Motor neuron (in vitro differentiated cells): Measurements from ENCODE around the gene GUCA1C. TPM values are rescaled to one million over a fixed set of nuclear protein-coding genes. Genes with fewer than 3 reads are reported as not detected.

Experiments
- ATAC-seq, 8 experiments: fragments of 200-7000 bp; cut with Tn5 transposase; replicated peaks in 6 of 8; 2 replicates each; pipeline ENCODE4 v1.8.0; 2021; ENCODE audit warnings: mild to moderate bottlenecking in 8 of 8, moderate library complexity in 8 of 8
- H3K27ac ChIP-seq, 2 donors: fragments of 250-450 bp; sonication (Bioruptor Pico); 2 replicates each; pipeline ENCODE4 v1.9.0; 2021; ENCODE audit warnings: antibody characterized with exemption in 2 of 2, mild to moderate bottlenecking in 2 of 2, moderate library complexity in 1 of 2
- H3K4me1 ChIP-seq, 2 donors: fragments of 250-450 bp; sonication (Bioruptor Pico); replicated peaks in 1 of 2; 2 replicates each; pipeline ENCODE4 v1.6.1; 2021; ENCODE audit warnings: antibody characterized with exemption in 2 of 2, mild to moderate bottlenecking in 2 of 2, moderate library complexity in 1 of 2
- H3K4me3 ChIP-seq, 5 donors: fragments of 250-450 bp; sonication (Bioruptor Pico); 2 replicates each; pipeline ENCODE4 v1.9.0; 2021; ENCODE audit warnings: antibody characterized with exemption in 5 of 5, mild to moderate bottlenecking in 5 of 5, moderate library complexity in 4 of 5
- WGBS, 10 experiments: fragments of 450-650 bp; shearing (Covaris generic); methylation state at CpG; one replicate each; pipeline ENCODE4 v1.0.0; 2022; 5-methylcytosine and 5-hydroxymethylcytosine counted together
- in situ Hi-C, 9 experiments: fragments of 400-800 bp; cut with MboI; loops; one replicate each; pipeline ENCODE4 v1.15.0; 2021; ENCODE audit warnings: low sequenced_read_pairs in 9 of 9, low pct_unique_long_range_greater_than_20kb in 2 of 9; ENCODE audit not compliant: unreplicated experiment in 9 of 9
- total RNA-seq, 8 experiments: library from RNA; unstranded; fragments of 300-600 nt; gene quantifications; 2 replicates each; pipeline versions ENCODE4 v1.2.3 to v1.2.4, GENCODE V29; 2022

Gene GUCA1C, protein sequence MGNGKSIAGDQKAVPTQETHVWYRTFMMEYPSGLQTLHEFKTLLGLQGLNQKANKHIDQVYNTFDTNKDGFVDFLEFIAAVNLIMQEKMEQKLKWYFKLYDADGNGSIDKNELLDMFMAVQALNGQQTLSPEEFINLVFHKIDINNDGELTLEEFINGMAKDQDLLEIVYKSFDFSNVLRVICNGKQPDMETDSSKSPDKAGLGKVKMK
- not detected for total RNA-seq

DNA sequence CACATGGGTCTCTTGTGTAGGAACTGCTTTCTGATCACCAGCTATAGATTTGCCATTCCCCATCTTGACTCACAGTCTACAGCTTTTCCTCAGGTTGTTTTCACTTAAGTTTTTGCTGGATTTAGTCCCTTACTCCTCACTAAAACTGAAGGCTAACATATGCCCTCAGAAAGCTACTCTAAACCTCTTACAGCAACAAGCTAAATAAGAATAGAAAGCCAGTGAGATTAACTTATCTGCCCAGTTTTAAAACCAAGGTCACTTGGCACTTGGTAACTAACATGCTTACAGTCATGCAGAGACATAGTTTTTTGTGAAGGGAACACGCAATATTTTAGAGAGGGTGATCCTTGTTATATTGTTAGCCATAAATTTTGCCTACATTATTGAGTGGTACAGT, at the start of gene GUCA1C:
TSS of gene GUCA1C (minus strand) at position 180 of the 400 bp plus-strand sequence. CDS start at position 63, 117 bp downstream.
- WGBS, 10 experiments = 11 to 100% (median 50%) methylated on average over 1 of the region's 1 CpG; no CpG with 5 or more reads in 3 of the 10 experiments
- Histone ChIP-seq H3K4me3 (no peak within 1 kb of the TSS), H3K27ac (no peak within 1 kb of the TSS), H3K4me1 (peaks cover 6 to 13% of the 10 kb centered on the region in 2 donors)
- no peak for ATAC-seq
- in situ Hi-C loops = no loop called here

DNA sequence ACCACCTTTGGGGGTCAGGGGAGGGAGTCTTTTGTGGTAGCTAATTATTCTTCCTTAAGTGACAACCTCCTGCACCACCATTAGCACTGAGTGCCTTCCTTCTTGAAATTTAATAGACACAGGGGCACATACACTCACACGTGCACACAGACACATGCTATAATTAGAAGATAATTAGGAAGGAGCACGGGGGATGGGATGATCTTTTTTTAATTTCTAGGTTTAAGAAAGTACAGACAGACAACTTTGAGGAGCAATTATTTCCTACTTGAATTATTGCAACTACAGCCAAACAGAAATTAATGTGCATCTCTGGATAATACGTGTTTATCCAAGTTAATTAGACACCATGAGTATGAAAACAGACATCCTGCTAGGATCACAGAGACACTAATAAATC, 44.8 kb upstream of the GUCA1C start:
- in situ Hi-C loops = no loop called here
- ATAC-seq = no peak
- Histone ChIP-seq H3K27ac (no peak overlapping the region), H3K4me3 (no peak overlapping the region), H3K4me1 (peaks cover 0 to 9% of the 10 kb centered on the region in 2 donors)
- WGBS, 10 experiments = 0 to 100% (median 60%) methylated on average over 1 to 3 of the region's 3 CpGs; no CpG with 5 or more reads in 1 of the 10 experiments

DNA sequence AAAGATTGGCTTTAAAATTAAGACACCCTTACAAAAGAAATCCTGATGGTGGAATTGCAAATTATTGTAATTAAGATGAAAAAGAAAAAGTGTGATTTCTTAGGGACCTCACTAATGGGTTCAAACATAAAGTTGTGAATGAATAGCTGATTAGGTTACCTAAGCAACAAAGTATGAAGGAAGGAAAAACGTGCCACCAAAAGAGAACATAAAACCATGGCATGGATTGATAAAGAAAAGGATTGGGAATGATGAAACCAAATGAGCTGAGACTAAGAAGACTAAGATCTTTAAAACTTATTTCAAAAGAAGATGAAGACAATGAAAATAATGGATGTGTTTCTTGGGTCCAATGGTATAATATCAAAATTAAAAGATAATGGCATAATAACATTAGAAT, 32.2 kb upstream of the GUCA1C start:
- Histone ChIP-seq H3K4me1 (no peaks in the 10 kb centered on the region), H3K27ac (no peak overlapping the region), H3K4me3 (no peak overlapping the region)
- WGBS, 10 experiments = 0 to 14% (median 0%) methylated on average over 1 of the region's 1 CpG
- ATAC-seq = no peak
- in situ Hi-C loops = no loop called here

DNA sequence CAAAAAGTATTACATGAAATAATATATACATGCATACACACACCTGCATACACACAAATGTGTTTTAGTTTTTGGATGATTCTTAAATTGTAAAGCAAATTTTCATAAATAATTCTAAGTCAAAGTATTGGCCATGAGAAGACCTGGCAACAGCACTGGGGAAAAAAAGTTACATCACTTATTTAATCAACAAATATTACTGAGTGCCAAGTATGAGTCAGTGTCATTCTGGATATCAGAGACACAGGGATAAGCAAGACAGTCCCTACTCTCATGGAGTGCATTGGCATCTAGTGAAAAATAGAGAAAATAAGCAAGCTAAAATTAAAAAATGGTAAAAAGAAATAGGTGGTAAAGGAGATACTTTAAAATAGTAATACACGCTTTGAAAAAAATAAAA, 29.4 kb upstream of the GUCA1C start:
- no peak overlapping the region for H3K27ac ChIP-seq
- no peak for ATAC-seq
- in situ Hi-C loops = no loop called here
- WGBS, 10 experiments = 0 to 100% (median 88%) methylated on average over 1 of the region's 1 CpG; no CpG with 5 or more reads in 1 of the 10 experiments
- H3K4me3 ChIP-seq = no peak overlapping the region
- no peaks in the 10 kb centered on the region for H3K4me1 ChIP-seq

DNA sequence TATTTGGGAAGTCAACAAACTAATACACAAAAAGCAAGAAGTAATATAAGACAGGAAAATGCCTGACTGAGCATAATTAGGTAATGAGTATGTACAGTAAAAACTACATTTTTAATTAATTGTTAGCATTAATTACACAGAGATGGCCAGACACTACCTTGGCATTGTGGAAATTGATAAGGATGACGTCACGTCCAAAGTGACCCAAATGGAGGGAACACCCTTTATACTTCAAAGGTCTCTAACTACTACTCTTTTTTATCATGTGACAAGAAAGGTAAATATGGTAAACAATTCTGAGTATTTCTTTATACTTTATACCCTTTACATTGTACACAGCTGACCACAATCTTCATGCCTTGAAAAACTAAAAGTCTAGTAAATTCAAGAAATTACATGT, 22.4 kb upstream of the GUCA1C start:
- H3K4me1 ChIP-seq = no peaks in the 10 kb centered on the region
- H3K4me3 ChIP-seq = no peak overlapping the region
- no peak for ATAC-seq
- in situ Hi-C loops = no loop called here
- no peak overlapping the region for H3K27ac ChIP-seq
- 0 to 100% (median 73%) methylated on average over 1 to 2 of the region's 2 CpGs; no CpG with 5 or more reads in 2 of the 10 experiments for WGBS, 10 experiments

GRCh38 chr3:108973019-108973418, 19.3 kb upstream of the GUCA1C start:
- in situ Hi-C loops = no loop called here
- 0 to 92% (median 78%) methylated on average over 1 of the region's 1 CpG; no CpG with 5 or more reads in 3 of the 10 experiments for WGBS, 10 experiments
- Histone ChIP-seq H3K4me3 (no peak overlapping the region), H3K27ac (no peak overlapping the region), H3K4me1 (no peaks in the 10 kb centered on the region)
- ATAC-seq = no peak

DNA sequence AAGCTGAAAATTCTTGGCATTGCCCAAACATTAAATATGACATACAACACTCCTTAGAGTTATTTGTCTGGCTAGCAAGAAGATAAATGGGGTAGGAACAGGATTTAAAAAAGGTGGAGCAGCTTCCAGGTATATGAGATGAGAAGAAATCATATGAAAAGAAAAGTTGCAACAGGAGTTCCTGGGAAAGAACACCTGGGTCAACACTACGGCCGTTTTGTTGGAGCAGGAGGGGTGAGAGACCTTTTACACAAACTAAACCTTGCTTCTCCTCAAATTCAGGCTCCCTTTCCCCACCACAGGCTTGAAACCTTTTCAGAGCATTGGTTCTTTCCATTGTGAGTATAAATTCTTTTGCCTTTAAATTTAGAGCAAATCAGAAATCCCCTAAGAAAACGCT, 18.8 kb upstream of the GUCA1C start:
- no peak for ATAC-seq
- in situ Hi-C loops = no loop called here
- WGBS, 10 experiments = 0 to 94% (median 55%) methylated on average over 1 to 3 of the region's 3 CpGs; no CpG with 5 or more reads in 2 of the 10 experiments
- H3K27ac ChIP-seq = no peak overlapping the region
- H3K4me3 ChIP-seq = no peak overlapping the region
- no peaks in the 10 kb centered on the region for H3K4me1 ChIP-seq

DNA sequence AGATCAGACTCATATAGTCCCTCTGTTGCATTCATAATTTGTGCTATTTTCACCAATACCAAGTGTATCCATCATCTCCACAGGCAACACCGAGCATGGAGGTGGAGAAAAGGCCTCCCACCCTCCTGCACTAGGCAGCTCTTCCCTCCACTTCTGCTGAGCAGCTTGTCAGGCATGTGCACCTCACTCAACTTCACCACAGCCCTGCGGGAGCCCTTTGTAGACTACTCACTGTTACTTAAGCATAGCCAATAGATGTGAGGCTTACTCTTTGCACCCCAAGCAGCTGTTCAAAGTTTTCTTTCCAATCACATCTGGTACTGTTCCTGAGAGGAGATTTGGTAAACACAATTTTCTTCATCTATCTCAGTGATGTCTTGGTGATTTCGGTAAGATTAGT, 16.9 kb upstream of the GUCA1C start:
- WGBS, 10 experiments = 0 to 90% (median 20%) methylated on average over 1 to 3 of the region's 3 CpGs; no CpG with 5 or more reads in 4 of the 10 experiments
- in situ Hi-C loops = no loop called here
- no peak overlapping the region for H3K4me3 ChIP-seq
- no peak for ATAC-seq
- no peak overlapping the region for H3K27ac ChIP-seq
- no peaks in the 10 kb centered on the region for H3K4me1 ChIP-seq

- ATAC-seq = no peak
- in situ Hi-C loops = no loop called here
- 0 to 100% (median 57%) methylated on average over 1 to 3 of the region's 3 CpGs; no CpG with 5 or more reads in 1 of the 10 experiments for WGBS, 10 experiments
- H3K4me3 ChIP-seq = no peak overlapping the region
- H3K4me1 ChIP-seq = no peaks in the 10 kb centered on the region
- no peak overlapping the region for H3K27ac ChIP-seq
These were observed 13.1 kb upstream of the GUCA1C start for GRCh38 chr3:108966773-108967172.

- 22 to 100% (median 67%) methylated on average over 1 of the region's 1 CpG; no CpG with 5 or more reads in 1 of the 10 experiments for WGBS, 10 experiments
- Histone ChIP-seq H3K4me3 (no peak overlapping the region), H3K27ac (no peak overlapping the region), H3K4me1 (no peaks in the 10 kb centered on the region)
- in situ Hi-C loops = no loop called here
- ATAC-seq = no peak
These were observed 5.3 kb upstream of the GUCA1C start for GRCh38 chr3:108959017-108959416.

GRCh38 chr3:108953210-108953609, 469 bp downstream of the GUCA1C start:
- Histone ChIP-seq H3K4me3 (no peak overlapping the region), H3K4me1 (peaks cover 6 to 13% of the 10 kb centered on the region in 2 donors), H3K27ac (no peak overlapping the region)
- in situ Hi-C loops = no loop called here
- WGBS, 10 experiments = 0 to 85% (median 79%) methylated on average over 1 to 4 of the region's 4 CpGs; no CpG with 5 or more reads in 1 of the 10 experiments
- ATAC-seq = no peak

DNA sequence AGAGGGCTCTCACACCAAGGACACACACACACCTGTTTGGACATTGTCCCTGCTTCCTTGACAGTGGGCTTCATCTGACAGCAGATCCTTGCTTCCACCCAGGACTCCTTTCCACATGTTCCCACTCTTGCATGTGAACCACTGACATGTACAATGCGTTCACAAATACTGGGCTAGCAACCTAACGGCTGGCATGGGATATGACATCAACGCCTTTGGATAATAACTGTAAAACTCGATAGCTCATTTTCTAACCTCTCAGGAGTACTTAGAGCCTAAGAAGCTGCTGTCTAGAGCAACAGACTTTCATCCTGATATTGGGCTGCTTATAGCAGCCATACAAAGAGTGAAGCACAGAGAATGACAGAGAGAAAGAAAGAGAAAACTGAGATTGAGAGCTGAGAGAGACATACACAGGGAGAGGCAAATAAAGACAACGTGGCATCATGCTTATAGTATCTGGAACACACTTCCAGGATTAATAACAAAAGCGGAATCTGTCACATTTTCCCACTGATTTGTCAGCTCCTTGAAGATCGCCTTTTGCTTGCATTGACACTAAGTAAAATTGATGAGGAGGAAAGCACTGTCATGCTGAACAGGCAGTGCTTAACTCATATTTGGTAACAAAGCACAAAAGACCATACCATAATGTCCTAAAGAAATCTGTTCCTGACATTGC, 1.7 kb downstream of the GUCA1C start:
- WGBS, 10 experiments = 8 to 95% (median 26%) methylated on average over 1 to 7 of the region's 7 CpGs; no CpG with 5 or more reads in 1 of the 10 experiments
- peak in 5 of 8 experiments; percentile 44 to 83 (median 65) for ATAC-seq
- Histone ChIP-seq H3K4me3 (no peak overlapping the region), H3K4me1 (peaks cover 6 to 13% of the 10 kb centered on the region in 2 donors), H3K27ac (no peak overlapping the region)
- in situ Hi-C loops = no loop called here

DNA sequence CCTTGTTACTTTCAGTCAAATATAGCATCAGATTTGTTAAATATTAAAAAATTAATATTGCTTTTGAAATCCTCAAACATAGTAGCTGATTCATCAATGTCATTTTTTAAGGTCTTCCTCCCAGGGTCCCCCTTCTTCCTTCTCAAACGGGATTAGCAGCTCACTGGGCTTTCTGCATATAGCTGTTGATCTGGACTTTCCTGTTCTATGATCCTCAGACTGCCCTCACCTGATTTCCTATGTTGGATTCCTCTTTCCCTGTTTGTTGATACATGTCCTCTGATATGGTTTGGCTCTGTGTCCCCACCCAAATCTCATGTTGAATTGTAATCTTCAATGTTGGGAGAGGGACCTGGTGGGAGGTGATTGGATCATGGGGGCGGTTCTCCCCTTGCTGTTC, 5.8 kb downstream of the GUCA1C start:
- WGBS, 10 experiments = 0 to 100% (median 88%) methylated on average over 1 to 2 of the region's 2 CpGs; no CpG with 5 or more reads in 2 of the 10 experiments

More for the DNA sequence above, 5.8 kb downstream of the GUCA1C start:
- no peak overlapping the region for H3K27ac ChIP-seq
- in situ Hi-C loops = no loop called here
- ATAC-seq = no peak
- H3K4me3 ChIP-seq = no peak overlapping the region
- peaks cover 6 to 13% of the 10 kb centered on the region in 2 donors for H3K4me1 ChIP-seq
